Right lobe of liver (tissue), 4 donors: ENCODE measurements around the gene SLX4IP.

Experiments
- POLR2A ChIP-seq: fragments of 450-650 bp; IDR thresholded peaks from one replicate; pipeline ENCODE4 v1.6.1; 2017; ENCODE audit warnings: antibody characterized with exemption, mild to moderate bottlenecking
- TF ChIP-seq, protein P1 (sequence below), 4 donors: fragments of 200-600 bp in 3 of 4; fragments of 450-650 bp in 1 of 4; IDR thresholded peaks; one replicate each; pipeline versions ENCODE4 v1.5.1 to v1.8.0; 2016 to 2022; ENCODE audit warnings: antibody characterized with exemption in 4 of 4, mild to moderate bottlenecking in 2 of 4
- donor health status: DM: no; HTN: no; CAD: no.
- donor health status: DM: no; HTN: no; CAD: no.
- donor health status: DM: no; HTN: yes; CAD: no.

DNA sequence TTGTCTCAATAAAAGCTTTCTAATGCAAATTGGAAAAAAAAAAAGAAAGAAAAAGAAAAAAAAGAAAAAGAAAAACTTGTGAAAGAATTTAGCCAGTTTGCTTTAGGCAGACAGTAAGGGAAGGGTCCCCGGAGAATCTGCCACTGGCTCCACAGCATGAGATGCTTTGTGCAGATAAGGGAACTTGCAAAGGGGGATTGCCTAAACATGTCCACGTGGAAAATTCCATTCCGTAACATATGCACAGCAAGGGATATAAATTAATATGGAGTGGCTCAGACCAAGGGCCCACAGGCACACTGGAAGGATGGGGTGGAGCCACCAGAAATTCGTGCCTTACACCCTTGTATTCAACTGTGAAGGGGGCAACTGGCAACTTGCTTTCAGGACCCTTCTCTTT is 46.5 kb upstream of the SLX4IP start:
- TF ChIP-seq, protein P1, sequence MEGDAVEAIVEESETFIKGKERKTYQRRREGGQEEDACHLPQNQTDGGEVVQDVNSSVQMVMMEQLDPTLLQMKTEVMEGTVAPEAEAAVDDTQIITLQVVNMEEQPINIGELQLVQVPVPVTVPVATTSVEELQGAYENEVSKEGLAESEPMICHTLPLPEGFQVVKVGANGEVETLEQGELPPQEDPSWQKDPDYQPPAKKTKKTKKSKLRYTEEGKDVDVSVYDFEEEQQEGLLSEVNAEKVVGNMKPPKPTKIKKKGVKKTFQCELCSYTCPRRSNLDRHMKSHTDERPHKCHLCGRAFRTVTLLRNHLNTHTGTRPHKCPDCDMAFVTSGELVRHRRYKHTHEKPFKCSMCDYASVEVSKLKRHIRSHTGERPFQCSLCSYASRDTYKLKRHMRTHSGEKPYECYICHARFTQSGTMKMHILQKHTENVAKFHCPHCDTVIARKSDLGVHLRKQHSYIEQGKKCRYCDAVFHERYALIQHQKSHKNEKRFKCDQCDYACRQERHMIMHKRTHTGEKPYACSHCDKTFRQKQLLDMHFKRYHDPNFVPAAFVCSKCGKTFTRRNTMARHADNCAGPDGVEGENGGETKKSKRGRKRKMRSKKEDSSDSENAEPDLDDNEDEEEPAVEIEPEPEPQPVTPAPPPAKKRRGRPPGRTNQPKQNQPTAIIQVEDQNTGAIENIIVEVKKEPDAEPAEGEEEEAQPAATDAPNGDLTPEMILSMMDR (IDR thresholded peaks at IDR 0.05), result no peak
- no peak for TF ChIP-seq POLR2A
